Measurements from ENCODE around the gene TTLL9.

- TF ChIP-seq POLR2AphosphoS5 (IDR thresholded peaks at IDR 0.05; ENCODE audit: low read depth, low read length) (no peak), TAF1 (IDR thresholded peaks at IDR 0.05; ENCODE audit: borderline replicate concordance, insufficient read depth, low read length) (no peak), SIN3A (IDR thresholded peaks at IDR 0.05; ENCODE audit: borderline replicate concordance, insufficient read depth, low read length) (no peak)
Measured at GRCh38 chr20:31831771-31832306, 38.6 kb upstream of the TTLL9 start.

Measured in PFSK-1 (cell line).